LoVo (cell line): ENCODE data around the gene RIMBP2.
A peak's percentile ranks its signal among the peaks of the same experiment; 100 is the strongest.

Experiments used
- DNase-seq: peaks from one replicate; pipeline ENCODE4 v3.0.0-alpha.2; 2016; ENCODE audit warnings: low spot score

The RIMBP2 gene

DNA sequence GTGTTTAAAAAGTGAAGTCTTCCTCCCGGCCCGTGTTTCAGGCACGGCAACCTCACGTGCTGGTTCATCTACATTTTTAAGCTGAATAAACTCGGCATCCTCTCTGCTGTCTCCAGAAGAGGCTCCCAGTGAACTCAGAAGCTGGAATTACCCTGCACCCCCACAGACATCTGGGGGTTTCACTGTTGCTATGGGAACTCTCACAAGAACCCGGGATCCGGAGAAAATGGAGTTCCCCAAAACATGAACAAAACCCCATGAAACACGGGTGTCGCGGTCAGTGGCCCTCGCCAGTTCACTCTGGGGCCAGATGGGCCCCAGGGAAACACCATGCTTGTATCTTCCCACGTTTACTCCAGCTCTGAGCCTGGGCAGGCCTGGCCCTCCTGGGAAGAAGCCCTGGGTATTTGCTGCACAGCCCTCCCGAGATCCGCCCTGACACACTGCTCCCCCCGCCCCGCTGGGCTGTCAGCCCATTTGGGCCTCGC, 234.7 kb downstream of the RIMBP2 start:
- DNase-seq = no peak

DNA sequence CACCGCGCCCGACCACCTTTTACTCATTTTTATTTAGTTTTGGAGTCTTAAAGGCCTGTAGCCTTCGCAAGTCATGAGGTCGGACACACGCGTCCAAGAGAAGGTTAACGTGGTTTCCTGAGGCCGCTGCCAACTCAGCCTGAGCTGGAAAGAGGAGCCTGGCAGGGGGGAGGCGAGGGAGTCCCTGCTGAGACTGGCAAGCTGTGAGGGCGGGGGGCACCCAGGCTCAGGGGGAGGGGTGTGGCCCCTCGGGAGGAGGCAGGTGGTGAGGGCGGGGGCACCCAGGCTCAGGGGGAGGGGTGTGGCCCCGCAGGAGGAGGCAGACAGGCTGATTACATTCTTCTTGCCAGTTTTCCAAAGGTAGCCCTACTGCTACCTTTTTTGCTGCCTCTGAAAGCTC, 235.2 kb downstream of the RIMBP2 start:
- DNase-seq = peak; percentile 8

DNA sequence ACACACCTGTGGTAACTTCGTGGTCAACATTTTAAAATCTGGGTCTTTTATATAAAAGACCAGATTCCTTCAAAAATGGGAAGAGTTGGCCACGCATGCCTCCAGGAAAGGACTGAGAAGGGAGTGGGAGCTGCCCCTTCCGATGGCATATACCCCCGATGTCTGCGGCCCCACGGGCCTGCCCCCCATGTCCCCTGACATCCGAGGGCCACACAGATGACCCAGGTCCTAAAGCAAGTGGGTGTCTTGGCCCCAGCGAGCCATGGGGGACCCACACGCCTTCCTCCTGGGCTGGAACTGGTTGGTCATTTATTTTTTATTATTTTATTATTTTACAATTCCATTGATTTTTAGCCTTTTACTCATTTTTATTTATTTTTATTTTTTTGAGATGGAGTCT, 235.9 kb downstream of the RIMBP2 start:
- DNase-seq = no peak

DNA sequence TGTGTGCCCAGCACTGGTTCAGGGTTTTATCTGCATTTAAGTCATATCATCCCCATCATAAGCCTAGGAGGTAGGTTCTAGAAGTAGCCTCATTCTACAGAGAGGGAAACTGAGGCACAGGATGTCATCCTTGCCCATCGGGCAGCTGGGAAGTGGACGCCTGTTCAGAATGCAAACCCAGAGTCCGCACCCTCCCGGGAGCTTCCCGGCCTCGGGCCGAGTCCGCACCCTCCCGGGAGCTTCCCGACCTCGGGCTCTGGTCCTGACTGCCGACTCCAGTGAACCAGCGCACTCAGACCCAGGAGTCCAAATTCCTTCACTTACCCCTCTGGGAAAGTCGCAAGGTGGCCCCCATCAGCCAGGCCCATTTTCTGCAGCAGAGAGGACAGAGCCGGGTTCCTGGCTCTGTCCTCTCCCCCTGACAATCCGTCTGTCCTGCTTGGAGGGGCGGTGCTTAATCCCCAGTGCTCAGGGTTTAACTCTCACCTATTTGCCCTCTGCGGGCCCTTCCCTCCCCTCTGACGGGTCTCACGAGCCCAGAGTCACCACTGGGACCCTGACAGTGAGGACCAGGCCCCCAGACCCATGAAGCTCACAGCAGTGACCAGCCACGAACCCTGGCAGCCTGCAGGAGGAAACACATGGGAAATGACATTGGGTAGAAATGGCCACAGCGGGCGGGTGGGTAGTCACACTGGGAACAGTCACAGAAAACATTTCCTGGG, 236.5 kb downstream of the RIMBP2 start:
- DNase-seq = no peak

DNA sequence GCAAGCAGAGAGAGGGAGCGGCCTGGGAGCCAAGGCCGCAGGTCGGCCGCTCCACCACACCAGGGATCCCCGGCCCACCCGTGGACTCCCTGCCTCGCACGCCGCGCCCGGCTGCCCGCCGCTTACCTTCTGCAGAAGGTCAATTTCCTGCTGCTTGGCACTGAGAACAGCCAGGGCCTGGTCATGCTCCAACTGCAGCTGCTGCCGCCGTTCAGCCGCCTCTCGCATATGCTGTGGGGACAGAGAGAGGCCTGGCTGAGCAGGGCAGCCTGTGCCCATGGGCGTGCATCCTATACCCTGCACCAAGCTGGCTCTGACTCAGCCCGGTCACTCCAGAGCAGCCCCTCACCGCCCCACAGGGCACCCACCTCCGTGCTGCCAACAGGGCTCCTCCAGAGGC, 237.3 kb downstream of the RIMBP2 start:
- no peak for DNase-seq

DNA sequence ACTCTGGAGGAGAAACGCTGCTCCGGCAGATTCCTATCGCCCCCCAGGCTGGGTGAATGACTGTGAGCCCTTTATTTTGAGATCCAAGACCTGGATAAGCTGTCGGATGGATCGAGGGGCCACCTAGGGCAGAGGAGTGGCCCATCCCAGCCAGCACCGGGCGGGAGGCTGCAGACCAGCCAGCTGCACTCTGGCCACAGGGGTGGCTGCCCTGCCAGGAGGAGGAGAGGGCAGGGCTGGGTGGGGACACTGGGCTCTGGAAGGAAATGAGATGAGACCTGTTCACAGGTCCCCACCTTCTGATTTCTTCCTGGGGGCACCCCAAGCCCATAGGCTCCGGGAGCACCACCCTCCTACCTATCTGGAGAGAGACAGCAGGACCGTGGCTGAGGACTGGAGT, 238.4 kb downstream of the RIMBP2 start:
- no peak for DNase-seq

DNA sequence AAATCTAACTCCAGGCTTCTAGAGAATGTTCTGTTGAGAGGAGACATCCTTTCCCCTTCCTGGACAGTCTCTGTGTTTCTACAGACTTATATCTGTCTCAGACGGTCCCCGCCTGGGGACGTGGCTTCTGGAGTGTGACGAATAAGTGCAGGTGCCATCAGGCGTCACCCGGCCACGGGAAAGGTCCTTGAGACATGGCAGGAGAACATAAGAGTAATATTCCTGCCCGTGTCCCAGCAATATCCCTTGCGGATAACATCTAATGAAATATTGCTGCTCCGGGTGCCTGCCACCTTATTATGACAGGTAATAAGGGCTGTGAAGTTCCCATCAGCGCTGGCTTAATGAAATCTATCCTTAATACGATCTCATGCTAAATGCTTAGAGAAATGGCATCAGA, 238.8 kb downstream of the RIMBP2 start:
- DNase-seq = no peak

DNA sequence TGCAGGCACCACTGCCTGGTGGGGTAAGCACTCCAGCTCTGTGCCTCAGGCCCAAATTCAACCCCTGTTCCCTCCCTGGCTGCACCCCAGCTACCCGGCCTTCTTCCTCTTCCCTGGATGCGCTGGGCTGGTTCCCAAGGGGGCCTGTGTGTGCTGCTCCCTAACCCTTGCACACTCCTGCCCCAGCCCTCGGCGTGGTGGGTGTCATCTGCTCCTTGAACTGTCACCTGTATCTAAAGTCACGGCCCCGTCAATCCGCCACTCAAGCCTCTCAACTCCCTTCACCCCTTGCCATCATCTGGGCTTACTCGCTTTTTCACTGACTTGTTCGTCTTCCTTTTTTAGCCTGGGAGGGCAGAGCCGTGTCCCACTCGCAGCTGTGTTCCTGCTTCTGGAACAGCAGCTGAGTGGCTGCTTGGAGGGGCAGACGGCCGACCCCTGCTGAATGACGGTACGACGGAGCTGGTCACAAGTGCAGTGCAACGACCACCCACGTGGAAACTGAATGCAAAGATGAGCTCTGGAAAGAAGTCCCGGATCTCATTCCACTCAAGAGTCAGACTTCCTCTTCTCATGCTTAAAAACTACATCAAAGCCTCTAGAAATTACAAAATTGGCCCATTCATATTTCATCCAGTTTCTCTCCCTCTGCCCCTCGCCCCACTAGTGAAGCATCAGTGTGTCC, 239.5 kb downstream of the RIMBP2 start:
- DNase-seq = no peak

DNA sequence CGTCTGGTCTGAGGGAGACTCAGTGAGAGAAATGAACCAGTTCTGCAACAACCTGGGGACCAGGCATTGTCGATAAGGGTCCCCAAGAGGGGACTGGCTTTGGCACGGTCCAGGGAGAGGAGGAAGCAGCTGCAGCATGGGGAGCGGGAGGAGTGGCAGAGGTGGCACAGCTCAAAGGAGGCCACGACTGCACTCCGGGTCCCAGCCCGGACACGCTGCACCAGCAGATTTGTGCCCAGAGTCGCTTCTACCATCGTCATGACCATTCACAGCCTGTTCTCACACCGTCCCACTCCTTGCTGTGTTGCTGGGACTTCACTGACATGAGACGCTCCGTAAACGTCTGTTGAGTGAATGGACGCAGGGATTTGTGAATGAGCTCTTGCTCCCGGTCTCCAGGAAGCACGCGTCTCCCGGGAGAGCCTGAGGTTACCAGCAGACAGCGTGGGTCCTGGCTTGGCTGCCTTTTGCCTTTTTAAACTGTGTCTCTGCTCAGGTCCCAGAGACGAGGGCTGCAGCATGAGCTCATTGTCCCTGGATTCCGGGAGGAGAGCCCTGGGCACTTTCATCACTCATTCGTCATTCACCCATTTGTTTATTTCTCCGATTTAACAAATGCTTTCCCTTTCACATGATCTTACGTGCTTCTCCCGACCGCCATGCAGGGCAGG, 241.4 kb downstream of the RIMBP2 start:
- DNase-seq = no peak

DNA sequence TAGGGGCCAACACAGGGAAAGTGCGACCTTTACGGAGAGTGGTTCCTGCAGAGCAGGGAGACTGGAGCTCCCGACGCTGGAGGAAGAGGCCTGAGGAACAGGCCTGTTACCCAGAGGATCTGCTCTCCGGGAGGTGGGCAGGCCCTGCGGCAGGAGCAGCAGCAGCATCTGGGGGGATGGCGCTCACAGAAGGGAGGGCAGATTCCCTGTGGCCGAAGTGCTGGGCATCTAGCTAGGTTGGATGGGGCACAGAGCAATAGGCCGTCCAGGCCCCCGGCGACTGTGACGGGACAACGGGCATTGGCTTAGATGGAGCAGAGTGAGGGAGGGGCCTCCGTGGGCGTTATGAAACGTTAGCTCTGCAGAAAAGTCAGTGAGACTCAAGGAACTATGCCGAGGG, 242.8 kb downstream of the RIMBP2 start:
- DNase-seq = no peak

DNA sequence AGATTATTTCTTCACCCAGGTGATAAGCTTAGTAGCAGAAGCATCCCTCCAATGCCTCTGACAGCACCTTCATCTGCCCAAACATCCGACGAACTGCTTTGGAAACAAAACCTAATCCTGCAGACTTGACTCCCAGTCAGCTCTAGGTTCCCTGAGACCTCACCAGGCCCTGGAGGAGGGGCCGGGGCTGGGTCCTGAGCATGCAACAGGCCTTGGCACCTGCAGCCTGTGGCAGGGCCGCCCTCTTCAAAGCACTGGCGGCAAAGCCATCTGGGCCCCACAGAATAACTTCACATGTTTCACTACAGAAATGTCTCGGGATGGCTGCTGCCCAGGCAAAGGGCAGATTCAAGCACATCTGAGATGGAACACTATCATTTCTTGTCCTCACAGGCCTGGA, 245.1 kb downstream of the RIMBP2 start:
- no peak for DNase-seq

DNA sequence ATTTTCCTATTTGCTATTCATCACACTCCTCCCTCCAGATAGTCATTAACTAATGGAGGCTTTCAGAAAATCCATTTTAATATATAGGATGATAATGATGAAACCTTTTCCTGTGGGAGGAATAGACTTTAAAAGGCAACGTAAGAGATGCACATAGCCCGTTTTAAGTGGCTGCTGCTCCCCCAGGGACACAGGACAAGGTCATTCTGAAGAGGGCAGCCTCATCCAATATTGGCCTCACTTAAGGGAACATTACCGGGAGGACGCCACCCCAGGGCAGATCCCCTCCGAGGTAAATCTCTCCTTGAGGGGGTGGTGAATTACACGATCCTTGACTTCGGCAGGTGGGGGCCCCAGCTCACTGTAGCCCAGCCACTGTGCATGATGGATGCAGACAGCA, 246.5 kb downstream of the RIMBP2 start:
- DNase-seq = no peak

DNA sequence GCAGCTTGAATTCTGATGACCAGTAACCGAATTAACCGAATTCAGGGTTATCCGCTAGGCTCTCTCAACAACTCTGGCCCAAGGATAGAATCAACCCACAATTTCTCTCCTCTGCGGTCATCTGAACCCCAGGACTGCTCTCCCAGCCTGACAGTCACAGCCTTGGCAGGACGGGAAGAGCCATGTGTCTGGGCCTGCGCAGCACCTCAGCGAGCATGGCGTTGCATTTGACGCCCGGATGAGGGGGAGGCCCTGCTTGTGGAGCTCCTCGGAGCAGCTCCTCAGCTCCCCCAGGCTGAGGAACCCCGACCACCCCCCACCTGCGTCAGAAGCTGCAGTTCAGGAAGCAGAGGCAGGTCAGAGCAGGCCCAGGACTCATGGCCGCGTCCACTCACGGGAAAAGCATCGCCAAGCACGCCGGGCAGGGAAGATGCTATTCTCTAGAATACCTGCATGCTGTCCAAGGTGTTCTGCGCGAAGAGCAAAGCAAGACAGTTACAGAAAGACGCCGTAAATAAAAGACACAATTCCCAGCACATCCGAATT, 247.3 kb downstream of the RIMBP2 start:
- DNase-seq = no peak

DNA sequence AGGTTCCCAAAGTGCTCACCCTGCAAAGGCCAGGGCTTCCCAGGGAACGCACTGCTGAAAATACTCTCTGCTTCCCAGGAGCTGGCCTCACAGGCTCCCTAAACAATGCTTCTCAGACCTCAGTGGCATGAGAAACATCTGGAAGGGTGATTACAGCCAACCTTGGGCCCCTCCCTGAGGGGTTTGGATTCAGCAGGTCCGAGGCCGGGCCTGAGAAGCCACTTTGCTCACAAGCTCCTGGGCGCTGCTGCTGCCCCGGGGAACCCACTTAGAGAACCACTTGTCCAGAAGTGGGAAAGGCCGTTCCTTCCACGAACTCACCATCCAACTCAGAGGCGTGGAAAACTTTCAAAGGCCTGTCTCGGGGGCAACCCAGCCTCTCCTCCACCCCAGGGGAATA, 247.9 kb downstream of the RIMBP2 start:
- no peak for DNase-seq

DNA sequence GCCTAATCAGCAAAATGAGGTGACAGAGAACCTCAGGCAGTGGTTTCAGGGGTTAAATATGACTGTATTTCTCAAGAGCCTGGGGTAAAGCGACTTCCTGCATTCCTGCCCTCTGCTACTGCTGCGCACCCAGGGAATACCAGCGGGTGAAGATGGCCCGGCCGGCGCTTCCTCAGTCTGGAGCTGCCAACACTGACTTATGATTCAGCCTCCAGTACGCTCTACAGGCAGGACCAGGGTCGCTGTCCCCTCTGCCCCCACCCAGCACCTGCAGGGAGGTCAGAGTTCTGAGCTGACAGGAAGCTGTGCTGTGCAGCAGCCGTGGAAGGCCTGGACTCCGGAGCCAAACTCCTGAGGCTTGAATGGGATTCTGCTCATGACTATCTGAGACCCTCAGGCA, 250.5 kb downstream of the RIMBP2 start:
- no peak for DNase-seq

DNA sequence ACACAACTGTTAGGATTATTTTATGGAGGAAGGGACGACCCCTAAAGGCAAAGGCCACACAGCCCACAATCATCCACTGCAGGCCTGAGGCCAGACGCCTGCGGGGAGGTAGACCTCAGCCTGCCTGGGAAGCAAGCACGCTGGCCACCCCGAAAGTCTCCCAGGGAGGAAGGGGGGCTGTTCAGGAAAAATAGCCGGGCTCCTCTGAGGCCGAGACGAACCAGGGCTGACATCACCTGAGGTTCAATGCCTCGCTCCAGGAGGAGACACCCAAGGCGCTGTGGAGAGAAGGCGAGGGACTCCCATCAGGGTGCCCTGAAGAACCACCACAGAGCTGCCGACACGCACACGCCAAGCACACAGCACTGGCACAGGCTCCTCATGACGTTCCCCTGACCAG, 251.1 kb downstream of the RIMBP2 start:
- no peak for DNase-seq

DNA sequence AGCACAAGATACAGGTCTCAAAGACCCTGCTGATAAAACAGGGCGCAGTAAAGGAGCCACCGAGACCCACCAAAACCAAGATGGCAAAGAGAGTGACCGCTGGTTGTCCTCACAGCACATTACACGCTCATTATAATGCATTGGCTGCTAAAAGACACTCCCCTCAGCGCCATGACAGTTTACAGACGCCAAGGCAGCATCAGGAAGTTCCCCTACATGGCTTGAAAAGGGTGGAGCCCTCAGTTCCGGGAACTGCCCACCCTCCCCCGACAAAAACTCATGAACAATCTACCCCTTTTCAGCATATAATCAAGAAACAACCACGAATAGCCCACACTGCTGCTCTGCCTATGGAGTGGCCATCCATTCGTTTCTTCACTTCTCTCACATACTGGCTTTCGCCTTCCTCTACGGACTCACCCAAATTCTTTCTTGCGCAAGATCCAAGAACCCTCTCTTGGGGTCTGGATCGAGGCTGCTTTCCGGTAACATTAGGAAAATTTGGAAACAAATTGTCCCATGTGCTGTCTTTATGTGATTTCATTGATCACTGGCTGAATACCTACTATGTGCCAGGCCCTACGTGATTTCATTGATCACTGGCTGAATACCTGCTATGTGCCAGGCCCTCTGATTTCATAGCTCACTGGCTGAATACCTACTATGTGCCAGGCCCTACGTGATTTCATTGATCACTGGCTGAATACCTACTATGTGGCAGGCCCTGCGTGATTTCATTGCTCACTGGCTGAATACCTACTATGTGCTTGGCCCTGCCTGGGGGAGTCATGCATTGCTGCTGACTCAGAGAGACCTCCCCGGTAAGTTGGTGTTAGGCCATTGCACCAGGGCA, 252.1 kb downstream of the RIMBP2 start:
- no peak for DNase-seq

DNA sequence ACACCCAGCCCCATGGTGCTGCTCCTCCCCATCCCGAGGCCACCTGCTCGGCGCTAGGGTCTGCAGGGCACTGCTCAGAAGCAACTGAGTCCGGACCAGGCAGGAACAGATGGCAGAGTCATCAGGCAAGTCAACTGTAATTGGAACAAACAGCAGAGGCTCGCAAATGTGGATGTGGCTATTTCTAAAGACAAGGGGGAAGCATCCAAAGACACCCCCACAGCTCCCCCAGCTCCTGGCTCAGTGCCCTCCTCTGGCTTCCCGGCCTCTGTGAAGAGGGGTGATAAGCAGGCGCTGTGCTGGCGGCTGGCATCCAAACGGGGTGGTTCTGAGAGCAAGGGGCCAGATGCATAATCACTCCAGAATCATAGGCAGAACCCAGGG, 252.8 kb downstream of the RIMBP2 start:
- DNase-seq = no peak

DNA sequence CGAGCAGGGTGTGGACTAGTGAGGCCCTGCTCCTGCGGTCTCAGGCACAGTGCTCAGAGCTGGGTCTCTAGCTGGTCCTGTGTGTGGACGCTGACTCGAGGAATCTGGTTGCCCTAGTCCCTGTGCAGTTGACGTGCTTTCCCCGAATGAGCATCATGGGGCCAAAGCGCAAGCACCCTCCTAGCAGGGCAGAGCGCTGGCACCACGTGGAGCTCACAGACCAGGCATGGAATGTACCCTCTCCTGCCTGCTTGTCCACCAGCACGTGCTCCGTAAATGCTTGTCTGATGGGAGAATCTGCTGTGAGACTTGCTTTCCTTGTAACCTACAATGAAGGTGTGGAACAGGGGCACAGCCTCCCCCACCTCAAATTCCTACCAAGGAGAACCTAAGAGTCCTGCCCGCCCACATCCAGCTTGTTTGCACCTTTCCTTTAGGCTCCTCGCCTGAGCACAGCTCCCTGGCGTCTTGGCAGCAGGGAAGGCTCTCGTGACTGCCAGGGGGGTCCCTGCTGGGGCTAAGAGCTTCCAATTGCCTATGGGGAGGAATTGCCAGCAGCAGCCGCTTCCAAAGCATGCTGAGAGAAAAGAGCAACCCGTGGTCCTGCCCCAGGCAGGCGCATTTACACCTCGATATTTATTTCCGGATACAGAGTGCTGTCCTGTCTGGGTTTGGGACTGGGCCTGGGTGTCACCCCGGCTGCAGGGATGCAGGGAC, 253.4 kb downstream of the RIMBP2 start:
- no peak for DNase-seq

DNA sequence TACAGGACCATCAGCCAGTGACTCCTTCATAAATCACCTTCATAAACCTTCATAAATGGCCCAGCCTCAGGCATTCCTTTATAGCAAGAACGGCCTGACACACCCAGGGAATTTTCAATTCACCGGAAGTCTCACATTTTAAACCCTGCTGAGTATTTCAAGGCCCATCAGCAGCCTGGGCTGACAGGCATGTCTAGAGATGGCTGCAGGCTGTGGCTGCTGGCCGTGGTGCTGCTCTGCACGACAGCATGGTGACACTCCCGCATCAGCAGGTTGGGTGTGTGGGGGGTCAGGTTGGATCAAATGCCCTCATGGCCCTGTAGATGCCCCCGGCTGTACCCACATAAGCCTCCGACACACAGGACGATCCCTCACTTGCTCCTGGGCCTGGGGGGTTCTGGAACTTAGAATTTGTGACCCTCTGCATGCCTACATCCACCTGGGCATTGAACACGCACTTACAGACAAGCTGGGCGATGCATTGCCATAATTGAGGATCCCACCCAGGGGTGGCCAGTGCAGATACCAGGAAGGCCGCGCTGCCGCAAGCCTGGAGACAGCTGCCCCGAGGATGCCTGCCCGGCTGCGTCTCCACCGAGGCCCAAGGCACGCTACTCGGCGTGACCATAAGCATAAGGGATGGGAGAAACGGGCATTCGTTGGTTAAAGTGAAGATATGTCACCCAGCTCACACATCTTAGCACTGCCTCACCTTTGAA, 254.1 kb downstream of the RIMBP2 start:
- no peak for DNase-seq

DNA sequence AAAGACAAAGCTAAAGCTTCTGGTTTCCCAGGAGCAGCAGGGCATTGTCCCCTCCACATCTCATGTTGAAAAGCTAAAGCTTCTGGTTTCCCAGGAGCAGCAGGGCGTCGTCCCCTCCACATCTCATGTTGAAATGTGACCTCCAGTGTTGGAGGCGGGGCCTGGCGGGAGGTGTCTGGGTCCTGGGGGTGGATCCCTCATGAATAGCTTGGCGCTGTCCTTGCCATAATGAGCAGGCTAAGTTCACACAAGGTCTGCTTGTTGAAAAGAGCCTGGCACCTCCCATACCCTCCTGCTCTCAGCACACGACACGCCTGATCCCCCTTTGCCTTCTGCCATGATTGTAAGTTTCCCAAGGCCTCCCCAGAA, 254.7 kb downstream of the RIMBP2 start:
- DNase-seq = no peak
